Fibroblast of villous mesenchyme (primary cell): ENCODE measurements around the gene FAM221B. TPM values are rescaled to one million over a fixed set of nuclear protein-coding genes. Genes with fewer than 3 reads are reported as not detected.

Source experiments
- DNase-seq: peaks from one replicate; pipeline ENCODE4 v3.0.0-alpha.2; 2010; ENCODE audit warnings: low read depth
- H3K4me3 ChIP-seq: 2 replicates; pipeline ENCODE4 v1.5.1; 2011; ENCODE audit warnings: low read depth, mild to moderate bottlenecking, low read length
- CTCF ChIP-seq: IDR thresholded peaks from 2 replicates; pipeline ENCODE4 v1.5.1; 2012; ENCODE audit warnings: low read depth, mild to moderate bottlenecking, low read length; ENCODE audit not compliant: insufficient read depth
- total RNA-seq: library from RNA; depleted of rRNA; stranded (reverse); fragments of >200 nt; gene quantifications from 2 replicates; pipeline ENCODE4 v1.2.3, GENCODE V29; 2012

Gene FAM221B
- total RNA-seq, 1 donor: not detected

- no peak for TF ChIP-seq CTCF
- H3K4me3 ChIP-seq: no peak overlapping the region
- DNase-seq: peak; percentile 64
Observed at GRCh38 chr9:35847792-35848572, 19.4 kb upstream of the FAM221B start.

- DNase-seq: no peak
- TF ChIP-seq CTCF: no peak
- H3K4me3 ChIP-seq: no peak overlapping the region
Observed at GRCh38 chr9:35845824-35846771, 17.6 kb upstream of the FAM221B start.

DNA sequence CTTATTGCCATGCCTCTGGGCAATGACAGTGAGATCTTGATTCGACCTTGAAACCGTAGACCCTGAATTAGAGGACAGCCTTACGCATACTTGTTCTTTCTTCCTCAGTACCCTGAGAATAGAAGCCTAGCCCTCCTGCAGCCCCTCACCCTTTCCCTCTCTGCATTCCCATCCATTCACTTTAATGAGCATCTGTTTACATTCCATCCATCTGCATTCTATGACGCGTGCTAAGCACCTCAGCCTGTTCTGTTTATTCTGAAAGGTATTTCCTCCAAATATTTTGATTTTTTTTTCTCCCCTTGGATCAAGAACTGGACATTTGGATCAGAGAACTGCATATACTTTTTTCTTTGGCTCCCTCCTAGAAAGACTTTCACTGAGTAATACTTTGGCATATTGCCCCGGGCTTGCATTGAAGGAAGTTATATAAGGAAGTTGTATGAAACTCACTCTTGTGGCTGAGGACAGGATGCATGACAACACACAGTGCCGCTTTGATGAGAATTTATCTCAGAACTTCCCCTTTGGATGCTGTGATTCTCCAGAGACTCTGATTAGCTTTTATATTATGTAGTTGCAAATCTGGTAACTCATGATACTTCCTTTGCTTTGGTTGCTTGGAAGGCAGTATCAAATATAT is 16.2 kb upstream of the FAM221B start:
- DNase-seq: peak; percentile 80
- TF ChIP-seq CTCF: no peak
- no peak overlapping the region for H3K4me3 ChIP-seq

GRCh38 chr9:35842795-35843194 is 14.3 kb upstream of the FAM221B start:
- no peak overlapping the region for H3K4me3 ChIP-seq
- DNase-seq: no peak
- TF ChIP-seq CTCF: no peak

DNA sequence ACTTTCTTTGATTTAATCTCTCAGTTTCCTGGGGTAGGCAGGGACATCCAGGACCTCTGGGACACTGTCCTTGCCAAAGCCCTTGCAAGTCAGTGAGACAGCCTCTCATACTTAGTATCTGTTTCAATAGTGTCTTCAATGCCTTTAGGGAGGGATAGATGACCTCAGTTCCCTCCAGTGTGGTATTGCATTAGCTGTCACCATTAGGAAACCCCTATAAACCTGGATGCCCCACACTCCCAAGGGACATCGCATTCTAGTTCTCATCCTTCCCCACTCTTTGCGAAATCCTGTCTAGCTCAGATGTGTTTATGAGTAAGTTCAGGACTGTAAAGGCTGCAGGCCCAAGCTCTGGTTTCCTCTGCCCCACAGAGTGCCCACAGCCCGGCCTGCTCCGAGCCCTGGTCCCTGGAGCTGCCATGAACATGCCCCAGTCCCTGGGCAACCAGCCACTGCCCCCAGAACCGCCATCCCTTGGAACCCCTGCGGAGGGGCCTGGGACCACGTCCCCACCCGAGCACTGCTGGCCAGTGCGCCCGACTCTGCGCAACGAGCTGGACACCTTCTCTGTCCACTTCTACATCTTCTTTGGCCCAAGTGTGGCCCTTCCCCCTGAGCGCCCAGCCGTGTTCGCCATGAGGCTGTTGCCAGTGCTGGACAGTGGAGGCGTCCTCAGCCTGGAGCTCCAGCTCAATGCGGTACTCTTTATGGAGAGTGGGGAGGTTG is 13.7 kb upstream of the FAM221B start:
- TF ChIP-seq CTCF: no peak
- H3K4me3 ChIP-seq: no peak overlapping the region
- DNase-seq: no peak

- no peak for TF ChIP-seq CTCF
- no peak overlapping the region for H3K4me3 ChIP-seq
- DNase-seq: no peak
Observed at GRCh38 chr9:35841645-35841900, 13.0 kb upstream of the FAM221B start.
